Activated CD4-positive, alpha-beta T cell treated with anti-CD3 and anti-CD28 coated beads, Interleukin-2, amount 50 U/mL, for 24 hours (primary cell): ENCODE data around the gene NCOA3.

Source experiments
- DNase-seq, 2 donors: peaks; one replicate each; pipeline ENCODE4 v3.0.0-alpha.2; 2020; ENCODE audit warnings: low read depth in 1 of 2, low spot score in 1 of 2

The NCOA3 gene

GRCh38 chr20:47664744-47665143 is 163.1 kb downstream of the NCOA3 start:
- DNase-seq = no peak

DNA sequence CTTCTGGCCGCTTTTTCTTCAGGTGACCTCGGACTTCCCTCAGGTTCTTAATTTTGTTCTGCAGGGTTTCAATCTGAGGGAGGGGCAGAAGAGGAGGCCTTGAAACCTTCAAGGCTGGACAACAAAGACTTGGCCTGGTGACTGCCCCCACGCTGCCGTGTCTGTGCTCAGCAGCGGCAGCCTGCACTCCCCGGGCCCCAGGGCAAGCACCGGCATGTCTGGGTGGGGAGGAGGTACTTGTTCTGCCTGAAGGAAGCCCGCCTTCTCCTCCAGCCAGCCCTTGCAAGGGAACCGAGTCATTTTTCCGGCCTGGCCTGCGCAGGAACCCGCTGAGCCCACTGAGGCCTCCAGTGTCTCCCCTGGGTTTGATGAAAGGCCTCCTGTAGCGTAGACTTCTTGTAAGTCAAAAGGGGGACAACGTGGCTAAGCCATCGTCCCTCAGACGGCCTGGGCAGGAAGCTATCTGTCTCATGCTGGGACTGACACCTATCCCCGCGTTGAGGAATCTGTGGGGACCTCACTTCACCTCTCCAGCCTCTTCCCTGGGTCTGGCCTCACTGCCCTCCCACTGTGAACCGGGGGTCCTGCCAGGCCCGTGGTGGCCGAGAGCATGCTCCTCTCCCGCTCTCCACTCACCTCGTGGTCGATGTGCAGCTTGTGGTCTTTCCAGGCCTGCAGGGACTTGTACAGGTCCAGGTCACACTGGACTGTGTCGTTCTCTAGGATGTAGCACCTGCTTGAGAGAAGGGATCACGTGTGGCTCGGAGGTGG is 163.7 kb downstream of the NCOA3 start:
- DNase-seq = no peak

GRCh38 chr20:47666304-47666703 is 164.6 kb downstream of the NCOA3 start:
- no peak for DNase-seq

GRCh38 chr20:47667086-47667485 is 165.4 kb downstream of the NCOA3 start:
- DNase-seq = no peak

- no peak for DNase-seq
These were observed 166.0 kb downstream of the NCOA3 start for GRCh38 chr20:47667531-47668312.

GRCh38 chr20:47668313-47669151 is 166.8 kb downstream of the NCOA3 start:
- DNase-seq = no peak

- no peak for DNase-seq
These were observed 167.4 kb downstream of the NCOA3 start for GRCh38 chr20:47669152-47669425.

- no peak for DNase-seq
These were observed 167.8 kb downstream of the NCOA3 start for GRCh38 chr20:47669489-47669888.

DNA sequence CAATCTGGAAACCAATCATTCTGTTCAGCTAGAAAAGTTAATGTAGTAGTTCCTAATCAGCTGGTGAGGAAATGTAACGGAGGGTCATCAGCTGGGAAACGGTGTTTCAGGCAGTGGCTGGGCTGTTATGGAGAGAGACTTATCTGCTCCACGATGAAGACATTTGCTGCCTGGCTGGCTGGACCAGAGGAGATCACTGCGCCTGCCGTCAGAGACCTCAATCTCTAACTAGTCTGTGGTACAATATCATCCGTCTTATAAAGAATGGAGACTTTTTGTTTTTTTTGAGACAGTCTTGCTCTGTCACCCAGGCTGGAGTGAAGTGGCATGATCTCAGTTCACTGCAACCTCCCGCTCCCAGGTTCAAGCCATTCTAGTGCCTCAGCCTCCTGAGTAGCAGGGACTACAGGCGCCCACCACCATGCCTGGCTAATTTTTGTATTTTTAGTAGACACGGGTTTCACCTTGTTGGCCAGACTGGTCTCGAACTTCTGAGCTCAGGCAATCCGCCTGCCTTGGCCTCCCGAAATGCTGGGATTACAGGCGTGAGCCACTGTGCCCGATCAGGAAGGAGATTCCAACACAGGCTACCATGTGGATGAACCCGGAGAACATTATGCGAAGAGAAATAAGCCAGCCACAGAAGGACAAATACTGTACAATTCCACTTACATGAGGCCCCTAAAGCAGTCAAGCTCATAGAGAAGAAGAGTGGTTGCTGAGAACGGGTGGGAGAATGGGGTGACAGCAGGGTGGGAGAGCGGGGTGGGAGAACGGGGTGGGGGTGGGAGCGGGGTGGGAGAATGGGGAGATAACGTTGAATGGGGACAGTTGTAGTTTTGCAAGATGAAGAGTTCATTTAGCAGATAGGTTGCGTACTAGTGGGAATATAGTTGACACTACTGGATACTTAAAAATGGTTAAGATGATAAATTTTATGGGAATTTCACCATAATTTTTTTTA is 168.5 kb downstream of the NCOA3 start:
- DNase-seq = no peak

DNA sequence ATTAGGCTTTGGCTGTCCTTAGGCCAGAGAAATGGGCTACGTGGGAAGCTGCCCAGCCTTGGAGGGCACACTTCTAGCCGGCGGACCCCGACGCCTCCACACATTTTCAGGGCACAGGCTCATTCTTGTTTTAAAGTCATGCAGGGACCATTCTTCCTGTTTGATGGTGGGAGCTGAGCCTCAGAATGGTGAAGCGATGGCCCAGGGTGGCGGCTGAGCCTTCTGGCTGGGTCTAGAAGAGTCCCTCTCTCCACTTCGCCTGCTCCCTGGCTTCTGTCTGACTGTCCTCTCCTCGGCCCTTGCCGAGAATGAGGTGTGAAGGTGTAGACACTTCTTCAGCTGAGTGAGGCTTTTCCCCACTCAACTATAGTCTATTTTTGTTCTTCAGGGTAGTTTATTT is 169.2 kb downstream of the NCOA3 start:
- DNase-seq = no peak

- no peak for DNase-seq
These were observed 170.5 kb downstream of the NCOA3 start for GRCh38 chr20:47672166-47672565.

GRCh38 chr20:47672886-47673670 is 171.4 kb downstream of the NCOA3 start:
- no peak for DNase-seq

DNA sequence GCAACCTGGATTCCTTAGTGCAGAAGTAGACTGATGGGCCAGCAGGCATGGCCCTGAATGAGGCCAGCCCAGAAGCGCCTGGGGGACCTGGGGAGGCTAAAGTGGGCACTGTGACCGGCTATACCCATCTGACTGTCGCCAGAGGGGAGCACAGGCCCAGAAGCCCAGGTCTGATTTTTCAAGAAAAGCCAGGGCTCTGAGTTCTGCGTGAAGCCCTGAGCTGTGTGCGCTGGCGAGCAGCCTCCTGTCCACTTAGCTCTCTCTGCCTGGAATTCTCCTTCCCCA is 171.9 kb downstream of the NCOA3 start:
- no peak for DNase-seq

DNA sequence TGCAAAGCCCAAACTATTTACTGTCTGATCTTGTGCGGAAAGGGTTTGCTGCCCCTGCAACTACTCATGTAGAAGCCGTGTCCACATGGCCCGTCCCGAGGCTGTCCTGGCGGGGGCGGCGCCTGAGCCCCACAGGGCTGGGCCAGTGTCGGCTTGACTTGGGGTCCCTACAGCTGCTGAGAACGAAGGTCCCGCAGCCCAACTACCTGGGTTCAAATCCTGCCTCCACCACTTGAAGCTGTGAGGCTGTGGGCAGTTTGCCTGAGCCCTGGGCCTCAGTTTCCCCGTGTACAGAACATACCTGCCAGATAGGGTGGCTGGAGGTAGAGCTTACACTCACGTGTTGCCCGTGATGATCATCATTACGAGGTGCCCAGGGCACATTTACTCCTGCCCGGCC is 172.5 kb downstream of the NCOA3 start:
- no peak for DNase-seq

DNA sequence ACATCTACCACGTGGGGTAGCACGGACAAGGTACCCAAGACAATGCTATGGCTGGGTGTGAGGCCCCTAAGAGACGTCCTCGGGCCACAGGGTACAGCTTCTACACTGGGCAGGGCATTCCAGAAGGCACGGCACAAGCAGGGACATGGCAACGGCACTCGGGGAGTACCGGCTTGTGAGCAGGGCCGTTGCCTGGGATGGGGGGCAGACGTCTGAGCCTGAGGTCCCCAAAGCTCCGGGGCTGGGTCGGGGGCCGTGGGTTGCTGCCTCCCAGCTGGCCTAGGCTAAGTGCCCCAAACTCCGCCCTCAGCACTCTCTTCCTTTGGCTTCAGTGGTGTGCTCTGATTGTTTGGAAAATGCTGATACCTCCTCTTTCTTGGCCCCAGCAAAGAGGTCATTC is 173.0 kb downstream of the NCOA3 start:
- no peak for DNase-seq

- no peak for DNase-seq
These were observed 173.8 kb downstream of the NCOA3 start for GRCh38 chr20:47675190-47676142.

DNA sequence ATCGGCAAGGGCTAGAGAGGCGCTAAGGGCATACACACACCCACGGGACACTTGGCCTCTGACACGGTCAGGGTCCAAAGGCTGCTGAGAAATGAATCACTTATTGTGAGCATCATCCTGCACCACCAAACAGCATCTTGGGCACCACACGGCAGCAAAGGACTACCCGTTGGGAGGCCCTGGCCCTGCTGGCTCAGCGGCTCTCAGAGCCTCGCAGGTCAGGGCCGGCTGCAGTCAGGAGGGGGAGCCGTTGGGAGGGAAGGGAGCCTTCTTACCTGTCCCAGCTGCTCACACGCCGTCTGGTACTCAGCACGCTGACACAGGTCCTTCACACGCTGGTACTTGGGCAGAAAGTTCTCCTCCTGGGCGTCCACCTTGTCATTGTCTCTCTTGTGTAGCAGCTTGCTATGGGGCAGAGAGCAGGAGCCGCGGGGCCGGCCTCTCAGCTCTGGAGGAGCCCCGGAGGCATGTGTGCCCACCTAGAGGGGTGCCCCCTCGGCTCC is 174.6 kb downstream of the NCOA3 start:
- DNase-seq = no peak

DNA sequence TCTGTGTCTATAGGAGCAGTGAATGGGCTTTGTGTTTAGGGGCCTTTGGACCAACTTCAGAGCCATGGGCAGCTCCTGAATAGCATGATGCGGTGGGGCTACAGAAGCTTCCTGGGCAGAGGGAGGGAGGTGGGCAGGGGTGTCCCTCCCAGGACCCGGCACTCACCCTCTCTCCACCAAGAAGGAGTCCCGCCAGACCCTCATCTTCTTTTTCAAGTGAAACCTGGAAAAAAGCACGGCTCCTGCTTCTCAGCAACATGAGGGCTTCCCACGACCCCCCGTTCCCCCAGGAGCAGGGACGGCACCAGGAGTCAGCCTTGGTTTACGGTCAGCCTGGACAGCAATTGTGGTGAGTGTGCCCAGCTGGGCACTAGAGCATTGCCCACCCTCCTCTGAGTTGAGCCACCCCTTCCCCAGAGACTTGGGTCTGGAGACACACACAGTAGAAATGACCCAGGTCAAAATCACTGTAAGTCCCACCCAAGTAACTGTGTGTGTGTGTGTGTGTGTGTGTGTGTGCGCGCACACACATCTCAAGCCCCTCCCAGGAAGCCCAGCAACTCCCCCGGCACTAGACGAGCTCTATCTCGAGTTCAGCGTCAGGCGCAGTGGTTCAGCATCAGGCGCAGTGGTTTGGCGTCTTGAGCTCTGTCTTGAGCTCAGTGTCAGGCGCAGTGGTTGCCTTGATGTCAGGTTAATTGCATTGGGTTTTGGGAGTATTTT is 175.4 kb downstream of the NCOA3 start:
- DNase-seq = no peak
